Activated CD4-positive, CD25-positive, alpha-beta regulatory T cell treated with anti-CD3 and anti-CD28 coated beads, Interleukin-2, amount 50 U/mL, for 24 hours (primary cell): Measurements from ENCODE around the gene ZZZ3.
"Not testable (repeated sequence)": the region's sequence is repeated elsewhere in the genome, so short reads cannot be mapped to it uniquely, and the experiment has no call there.

Source experiments
- ATAC-seq, 2 donors: fragments of 150-1000 bp; cut with Tn5 transposase; one replicate each; pipeline ENCODE4 v1.10.0; 2021; ENCODE audit warnings: mild to moderate bottlenecking in 1 of 2, moderate library complexity in 1 of 2

The ZZZ3 gene

GRCh38 chr1:77668924-77669449, 13.5 kb downstream of the ZZZ3 start:
- peak in 1 of 2 donors; percentile 17 for ATAC-seq

GRCh38 chr1:77664939-77665516, 17.4 kb downstream of the ZZZ3 start:
- no peak for ATAC-seq

GRCh38 chr1:77661696-77662095, 20.8 kb downstream of the ZZZ3 start:
- ATAC-seq: no peak

GRCh38 chr1:77659879-77660593, 22.4 kb downstream of the ZZZ3 start:
- ATAC-seq: no peak

DNA sequence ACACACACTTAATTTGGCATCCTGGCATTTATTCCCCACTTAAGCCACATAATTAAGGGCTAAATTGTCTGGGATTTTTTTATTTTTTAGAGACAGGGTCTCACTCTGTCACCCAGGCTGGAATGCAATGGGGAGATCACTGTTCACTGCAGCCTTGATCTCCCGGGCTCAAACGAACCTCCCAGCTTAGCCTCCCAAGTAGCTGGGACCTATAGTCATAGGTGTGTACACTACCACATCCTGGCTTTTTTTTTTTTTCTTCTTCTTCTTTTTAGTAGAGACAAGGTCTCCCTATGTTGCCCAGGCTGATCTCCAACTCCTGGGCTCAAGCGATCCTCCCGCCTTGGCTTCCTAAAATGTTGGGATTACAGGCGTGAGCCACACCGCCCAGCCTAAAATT, 24.2 kb downstream of the ZZZ3 start:
- no peak for ATAC-seq

- peak in 1 of 2 donors; percentile 62 for ATAC-seq
Measured at GRCh38 chr1:77655431-77655974, 27.0 kb downstream of the ZZZ3 start.

- no peak for ATAC-seq
Measured at GRCh38 chr1:77652970-77653516, 29.4 kb downstream of the ZZZ3 start.

GRCh38 chr1:77652268-77652667, 30.2 kb downstream of the ZZZ3 start:
- no peak for ATAC-seq

GRCh38 chr1:77649127-77649526, 33.3 kb downstream of the ZZZ3 start:
- no peak for ATAC-seq

DNA sequence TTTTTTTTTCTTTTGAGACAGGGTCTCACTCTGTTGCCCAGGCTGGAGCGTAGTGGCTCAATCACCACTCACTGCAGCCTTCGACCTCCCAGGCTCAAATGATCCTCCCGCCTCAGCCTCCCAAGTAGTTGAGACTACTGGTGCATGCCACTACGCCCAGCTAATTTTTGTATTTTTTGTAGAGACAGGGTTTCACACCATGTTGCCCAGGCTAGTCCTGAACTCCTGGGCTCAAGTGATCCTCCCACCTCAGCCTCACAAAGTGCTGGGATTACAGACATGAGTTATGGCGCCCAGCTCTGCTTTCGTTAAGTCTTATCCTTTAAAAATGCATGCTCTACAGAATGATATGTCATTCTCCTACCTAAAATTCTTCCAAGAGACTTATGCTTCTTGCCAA, 36.2 kb downstream of the ZZZ3 start:
- not testable (repeated sequence) for ATAC-seq

DNA sequence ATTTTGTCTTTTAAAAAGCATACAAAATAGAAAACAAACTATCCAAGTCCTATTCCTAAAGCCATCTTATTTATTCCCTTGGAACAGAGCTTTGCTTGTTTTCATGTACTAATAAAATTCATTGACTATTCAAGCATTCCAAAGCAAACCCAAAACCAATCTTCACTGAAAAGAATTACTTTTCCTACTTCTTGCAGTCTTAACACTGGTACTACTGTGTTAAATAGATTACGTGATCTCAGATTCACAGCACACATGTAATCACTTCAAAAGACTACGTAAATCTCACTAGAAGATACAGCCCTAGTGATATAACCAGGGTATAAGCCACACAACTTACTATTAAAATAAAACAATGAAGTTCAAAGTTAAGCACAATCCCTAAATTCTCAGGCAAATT, 39.0 kb downstream of the ZZZ3 start:
- ATAC-seq: no peak

DNA sequence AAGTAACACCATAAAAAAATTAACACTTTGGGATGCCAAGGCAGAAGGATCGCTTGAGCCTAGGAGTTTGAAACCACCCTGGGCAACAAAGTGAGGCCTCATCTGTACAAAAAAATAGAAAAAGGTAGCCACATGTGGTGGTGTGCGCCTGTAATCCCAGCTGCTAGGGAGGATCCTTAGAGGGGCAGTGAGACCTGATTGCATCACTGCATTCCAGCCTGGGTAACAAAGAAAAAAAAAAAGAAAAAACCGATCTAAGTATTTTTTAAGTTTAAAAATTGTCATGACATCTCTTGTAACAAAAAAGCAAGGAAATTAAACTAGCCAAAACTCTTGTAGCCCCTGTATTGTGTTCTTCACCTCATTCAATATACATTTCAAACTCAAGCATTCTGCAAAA, 39.5 kb downstream of the ZZZ3 start:
- ATAC-seq: no peak

GRCh38 chr1:77642196-77642595, 40.3 kb downstream of the ZZZ3 start:
- no peak for ATAC-seq

DNA sequence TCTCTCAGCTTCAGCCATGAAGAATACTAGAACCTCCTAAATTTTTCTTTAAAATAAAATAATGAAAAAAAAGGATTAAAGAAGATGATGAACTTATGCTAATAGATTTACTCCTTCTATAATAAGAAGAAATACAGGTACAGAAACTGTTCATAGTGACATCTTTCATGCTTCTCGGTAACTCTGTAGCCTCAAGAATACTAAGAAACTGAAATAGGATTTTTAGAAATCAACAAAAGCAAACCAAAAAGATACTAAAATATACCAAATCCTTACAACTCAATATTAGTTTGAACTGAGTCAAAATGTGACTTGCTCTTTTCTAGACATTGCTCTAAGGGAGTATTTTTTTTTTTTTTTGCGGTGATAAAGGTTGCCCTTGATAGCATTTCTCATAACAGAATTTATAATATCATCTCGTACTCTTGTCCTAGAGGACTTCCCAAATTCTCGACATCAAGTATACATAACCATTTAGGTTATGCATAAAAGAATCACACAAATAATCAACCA, 42.8 kb downstream of the ZZZ3 start:
- ATAC-seq: peak; percentile 41 to 75

GRCh38 chr1:77639056-77639455, 43.4 kb downstream of the ZZZ3 start:
- no peak for ATAC-seq

- no peak for ATAC-seq
Measured at GRCh38 chr1:77636864-77637263, 45.6 kb downstream of the ZZZ3 start.
